GM04503 (cell line): ENCODE measurements around the gene CLCN3.
"Not testable (repeated sequence)": the region's sequence is repeated elsewhere in the genome, so short reads cannot be mapped to it uniquely, and the experiment has no call there.

ENCODE experiments used
- DNase-seq: peaks from one replicate; pipeline ENCODE4 v3.0.0-alpha.2; 2012; ENCODE audit warnings: low read depth

Gene CLCN3

DNA sequence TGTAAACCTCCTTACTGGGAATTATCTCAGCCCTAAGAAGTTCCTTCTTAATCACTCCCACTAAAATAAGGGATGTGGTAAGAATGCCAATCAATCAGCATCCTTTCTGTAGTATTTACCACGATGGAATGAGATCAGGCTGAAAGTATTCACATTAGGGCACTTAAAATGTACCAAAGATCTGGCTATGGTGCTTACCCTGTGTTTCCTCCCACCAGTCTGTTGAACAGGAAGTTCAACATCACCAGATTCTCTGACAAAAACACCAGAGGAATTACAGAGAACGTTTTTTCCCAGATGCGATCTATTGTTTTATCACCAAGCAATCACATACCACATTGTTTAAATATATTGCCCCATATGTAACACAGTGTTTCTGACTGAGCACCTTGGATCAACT, 2.1 kb upstream of the CLCN3 start:
- DNase-seq, result peak; percentile 69

DNA sequence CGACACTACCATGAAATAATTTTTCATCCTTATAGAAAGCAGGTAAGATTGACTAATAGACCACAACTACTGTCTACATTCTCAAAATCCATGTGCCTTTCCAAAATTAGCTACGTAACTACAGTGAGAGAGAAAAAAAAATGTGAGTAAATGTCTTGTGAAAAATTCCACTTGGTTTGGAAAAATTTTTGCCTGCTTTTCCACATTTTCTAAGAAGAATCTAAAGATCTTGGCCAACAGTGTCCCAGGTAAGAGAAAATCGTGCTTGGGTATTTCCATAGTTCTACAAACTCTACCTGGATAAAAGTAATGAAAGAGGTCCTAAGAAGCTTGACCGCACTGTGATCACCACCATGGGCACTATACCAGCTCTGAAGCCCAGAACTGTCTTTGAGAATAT, 1.4 kb upstream of the CLCN3 start:
- DNase-seq, result no peak

DNA sequence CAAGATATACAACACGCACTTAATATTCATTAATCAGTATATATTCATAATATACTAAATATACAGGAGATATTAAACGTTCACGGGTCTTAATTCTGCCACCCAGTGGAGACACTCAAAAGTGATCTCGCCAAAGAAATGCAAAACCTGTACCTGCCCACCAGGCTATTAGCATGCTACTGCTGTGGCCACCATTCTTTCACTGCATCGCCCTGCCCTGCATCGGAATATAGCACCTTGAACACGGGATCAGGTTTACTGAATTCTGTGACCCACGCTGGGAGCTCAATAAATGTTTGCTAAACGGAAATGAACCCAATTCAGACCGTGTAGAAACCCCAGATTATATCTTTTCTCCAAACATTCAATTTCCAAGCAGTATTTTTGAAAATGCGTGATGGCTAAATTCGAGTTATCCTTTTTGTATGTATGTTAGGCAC, 840 bp upstream of the CLCN3 start:
- DNase-seq, result no peak

DNA sequence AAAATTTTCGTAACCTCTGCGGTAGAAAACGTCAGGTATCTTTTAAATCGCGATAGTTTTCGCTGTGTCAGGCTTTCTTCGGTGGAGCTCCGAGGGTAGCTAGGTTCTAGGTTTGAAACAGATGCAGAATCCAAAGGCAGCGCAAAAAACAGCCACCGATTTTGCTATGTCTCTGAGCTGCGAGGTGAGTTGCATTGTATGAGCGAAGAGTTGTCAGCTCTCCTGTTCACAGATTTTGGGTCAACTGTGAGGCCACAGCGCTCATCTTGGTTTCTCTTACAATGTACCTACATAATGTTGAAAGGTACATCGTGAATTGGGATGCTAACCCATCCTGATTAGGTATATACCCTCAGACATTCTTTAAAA, 486 bp downstream of the CLCN3 start:
- DNase-seq, result no peak

DNA sequence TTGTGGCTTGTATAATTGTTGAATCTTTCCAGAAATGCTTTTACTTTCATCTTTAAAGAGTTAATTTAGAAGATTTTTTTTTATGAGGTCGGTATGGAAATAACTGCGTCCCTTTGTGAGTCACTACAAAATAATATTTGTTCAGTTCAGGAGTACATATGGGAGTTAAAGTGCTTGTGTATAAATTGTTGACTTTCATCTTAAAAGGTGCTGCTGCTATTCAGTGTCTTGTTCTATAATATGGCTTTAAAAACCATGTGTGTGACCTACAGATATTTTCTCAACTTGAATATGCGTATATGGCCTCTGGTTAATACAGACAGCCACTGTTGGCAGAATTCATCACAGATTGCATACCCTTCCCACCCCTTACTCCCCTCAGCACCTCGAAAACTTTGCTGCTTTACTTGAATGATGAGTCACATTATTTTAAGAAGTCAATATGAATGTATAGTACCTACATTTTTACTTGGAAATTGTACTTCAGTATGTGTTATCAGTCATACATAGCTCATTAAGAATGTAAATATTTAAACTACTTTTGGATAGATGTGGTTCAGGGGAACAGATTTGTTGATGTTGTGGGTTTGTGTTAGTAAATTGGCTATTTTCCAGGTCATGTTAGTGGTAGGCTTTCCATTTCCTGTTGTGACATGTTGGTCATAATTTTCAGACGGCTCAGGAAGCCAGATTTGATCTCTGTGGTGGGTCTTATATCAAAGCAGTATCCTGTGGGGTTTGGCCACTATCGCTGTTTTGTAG, 1.5 kb downstream of the CLCN3 start:
- no peak for DNase-seq

DNA sequence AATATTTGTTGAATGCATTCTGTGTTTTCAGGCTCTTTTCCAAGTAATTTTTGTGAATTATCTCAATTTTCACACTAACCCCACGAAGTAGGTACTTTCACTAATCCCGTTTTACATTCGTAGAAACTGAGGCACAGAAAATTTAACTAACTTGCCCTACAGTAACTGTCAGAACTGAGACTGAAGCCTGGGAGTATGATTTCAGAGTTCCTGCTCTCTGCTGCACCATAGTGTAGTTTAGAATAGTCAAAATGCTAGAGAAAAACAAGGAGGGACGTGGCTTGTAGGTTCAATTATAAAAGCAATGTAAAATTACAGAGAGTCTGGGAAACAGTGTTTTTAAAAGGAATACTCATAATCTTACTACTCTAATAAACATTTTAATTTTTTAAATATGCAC, 2.2 kb downstream of the CLCN3 start:
- DNase-seq, result no peak

DNA sequence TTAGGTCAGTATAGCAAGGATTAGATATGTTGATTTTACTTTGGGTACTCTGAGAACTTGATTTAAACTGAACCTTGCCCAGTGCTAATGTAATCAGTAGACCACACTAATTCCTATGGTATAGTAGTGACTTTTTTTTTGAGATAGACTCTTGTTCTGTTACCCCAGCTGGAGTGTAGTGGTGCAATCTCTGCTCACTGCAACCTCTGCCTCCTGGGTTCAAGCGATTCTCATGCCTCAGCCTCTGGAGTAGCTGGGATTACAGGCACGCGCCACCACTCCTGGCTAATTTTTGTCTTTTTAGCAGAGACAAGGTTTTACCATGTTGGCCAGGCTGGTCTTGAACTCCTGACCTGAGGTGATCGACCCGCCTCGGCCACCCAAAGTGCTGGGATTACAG, 3.6 kb downstream of the CLCN3 start:
- not testable (repeated sequence) for DNase-seq

DNA sequence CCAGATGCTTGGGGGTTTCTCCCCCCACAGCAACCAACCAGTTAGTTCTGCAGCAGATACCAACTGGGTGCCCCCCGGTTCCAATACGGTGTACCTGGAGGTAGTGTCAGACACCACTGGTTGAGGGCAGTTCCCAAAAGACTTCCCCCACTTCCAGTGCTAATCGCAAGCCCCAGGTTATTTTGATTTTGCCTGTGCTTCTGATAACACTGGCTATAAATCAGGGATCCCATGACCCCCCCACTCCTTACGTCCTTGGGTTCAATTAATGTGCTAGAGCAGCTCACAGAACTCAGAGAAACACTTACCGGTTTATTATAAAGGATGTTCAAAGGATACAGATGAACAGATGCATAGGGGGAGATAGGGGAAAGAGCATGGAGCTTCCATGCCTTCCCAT, 5.5 kb downstream of the CLCN3 start:
- no peak for DNase-seq

DNA sequence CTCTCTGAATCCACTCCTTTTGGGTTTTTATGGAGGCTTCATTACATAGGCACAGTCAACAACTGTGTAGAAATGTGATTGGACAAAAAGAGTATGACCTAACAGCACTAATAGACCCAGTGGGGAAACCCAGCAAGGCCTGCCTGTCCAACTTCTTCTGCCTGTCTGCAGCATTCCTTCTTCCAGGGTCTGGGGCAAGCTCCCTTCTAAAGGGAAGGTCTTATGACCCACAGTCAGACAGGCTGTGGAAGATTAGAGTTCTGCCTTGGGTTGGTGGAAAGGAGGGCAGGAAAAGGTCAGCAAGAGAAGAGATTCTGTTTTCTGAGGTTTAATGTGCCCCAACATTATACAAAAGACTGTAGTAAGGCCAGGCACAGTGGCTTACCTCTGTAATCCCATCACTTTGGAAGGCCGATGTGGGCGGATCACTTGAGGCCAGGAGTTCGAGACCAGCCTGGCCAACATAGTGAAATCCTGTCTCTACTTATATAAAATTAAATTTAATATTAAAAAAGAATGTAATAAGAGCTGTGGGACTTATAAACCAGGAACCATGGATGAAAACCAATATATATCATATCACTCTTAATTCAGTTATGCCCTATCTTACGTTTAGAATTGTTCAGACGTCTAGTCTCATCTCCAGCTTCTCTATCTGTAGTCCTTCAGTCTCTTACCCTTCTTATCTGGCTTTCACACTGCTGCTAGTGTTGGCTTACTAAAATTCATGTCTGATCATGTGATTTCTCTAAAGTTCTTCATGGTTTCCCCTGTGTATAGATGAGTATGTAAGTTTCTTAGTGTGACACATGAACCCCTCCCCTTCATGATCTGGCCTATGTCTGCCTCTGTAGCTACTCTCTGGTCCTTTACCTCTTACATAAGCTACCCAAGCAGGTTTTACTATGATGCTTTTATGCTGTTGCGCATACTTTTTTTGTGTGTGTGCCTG, 6.2 kb downstream of the CLCN3 start:
- no peak for DNase-seq

DNA sequence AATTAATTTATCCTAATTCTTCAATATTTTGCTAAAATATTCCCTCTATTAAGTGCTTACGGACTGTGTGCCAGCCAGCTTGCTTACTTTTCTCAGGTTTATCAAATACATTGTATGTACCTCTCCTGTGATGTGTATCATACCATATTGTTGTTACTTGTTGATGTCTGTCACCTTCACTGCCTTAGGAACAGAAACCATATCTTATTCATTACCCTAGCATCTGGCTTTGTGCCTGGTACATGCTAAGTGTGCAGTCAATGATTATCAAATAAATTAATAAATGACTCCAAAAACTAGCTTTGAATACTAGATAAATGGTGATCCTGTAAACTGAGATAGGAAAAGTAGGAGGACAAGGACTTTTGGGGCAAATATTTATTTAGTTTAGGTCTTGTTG, 6.9 kb downstream of the CLCN3 start:
- DNase-seq, result no peak

DNA sequence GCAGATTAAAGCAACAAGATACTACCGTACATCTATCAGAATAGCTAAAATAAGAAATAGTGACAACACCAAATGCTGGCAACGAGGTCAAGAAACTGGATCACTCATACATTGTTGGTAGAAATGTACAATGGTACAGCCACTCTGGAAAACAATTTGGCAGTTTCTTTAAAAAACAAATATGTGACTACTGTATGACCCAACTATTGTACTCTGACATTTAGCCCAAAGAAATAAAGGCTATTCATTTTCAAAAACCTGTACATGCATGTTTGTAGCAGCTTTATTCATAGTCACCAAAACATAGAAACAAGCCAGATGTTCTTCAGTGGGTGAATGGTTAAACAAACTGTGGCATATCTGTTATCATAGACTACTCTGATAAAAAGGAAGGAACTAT, 8.2 kb downstream of the CLCN3 start:
- no peak for DNase-seq

DNA sequence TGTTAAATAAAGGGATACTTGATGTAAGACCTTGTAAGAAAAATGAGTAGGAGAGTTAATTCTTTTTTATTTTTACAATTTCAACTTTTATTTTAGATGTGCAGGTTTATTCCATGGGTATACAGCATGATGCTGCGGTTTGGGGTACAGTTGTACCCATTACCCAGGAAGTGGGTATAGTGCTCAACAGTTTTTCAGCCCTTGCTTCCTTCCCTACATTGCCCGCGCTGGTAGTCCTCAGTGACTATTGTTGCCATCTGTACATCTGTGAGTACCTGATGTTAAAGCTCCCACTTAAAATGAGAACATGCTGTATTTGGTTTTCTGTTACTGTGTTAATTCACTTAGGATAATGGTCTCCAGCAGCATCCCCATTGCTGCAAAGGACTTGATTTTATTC, 9.7 kb downstream of the CLCN3 start:
- DNase-seq, result no peak

DNA sequence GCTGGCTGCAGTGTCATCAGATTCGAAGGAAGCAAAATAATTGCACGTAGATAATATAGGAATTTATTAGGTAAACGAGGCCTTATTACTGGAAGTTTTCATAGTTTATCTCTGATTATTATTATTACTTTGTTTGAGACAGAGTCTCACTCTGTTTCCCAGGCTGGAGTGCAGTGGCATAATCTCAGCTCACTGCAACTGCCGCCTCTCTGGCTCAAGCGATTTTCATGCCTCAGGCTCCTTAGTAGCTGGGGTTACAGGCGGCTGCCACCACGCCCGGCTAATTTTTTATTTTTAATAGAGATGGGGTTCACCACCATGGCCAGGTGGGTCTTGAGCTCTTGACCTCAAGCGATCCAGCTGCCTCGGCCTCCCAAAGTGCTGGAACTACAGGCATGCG, 12.5 kb downstream of the CLCN3 start:
- no peak for DNase-seq

DNA sequence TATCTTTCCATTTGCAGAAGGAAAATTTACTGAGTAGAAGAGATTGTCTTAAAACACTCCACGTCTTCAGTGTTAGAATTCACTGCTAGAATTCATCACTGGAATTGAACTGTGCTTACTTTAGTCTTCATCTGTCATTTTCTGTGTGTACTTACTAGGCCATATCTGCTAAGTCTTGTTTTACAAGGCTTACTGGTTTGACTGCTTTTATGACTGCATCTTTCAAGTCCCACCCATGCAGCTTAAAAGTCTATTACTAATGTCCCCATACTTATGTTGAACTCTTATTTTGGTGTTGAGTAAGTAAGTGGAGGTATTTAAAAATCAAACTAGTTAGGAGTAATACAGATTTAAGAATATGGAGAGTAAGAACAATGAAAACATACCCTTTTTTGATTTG, 14.6 kb downstream of the CLCN3 start:
- no peak for DNase-seq

DNA sequence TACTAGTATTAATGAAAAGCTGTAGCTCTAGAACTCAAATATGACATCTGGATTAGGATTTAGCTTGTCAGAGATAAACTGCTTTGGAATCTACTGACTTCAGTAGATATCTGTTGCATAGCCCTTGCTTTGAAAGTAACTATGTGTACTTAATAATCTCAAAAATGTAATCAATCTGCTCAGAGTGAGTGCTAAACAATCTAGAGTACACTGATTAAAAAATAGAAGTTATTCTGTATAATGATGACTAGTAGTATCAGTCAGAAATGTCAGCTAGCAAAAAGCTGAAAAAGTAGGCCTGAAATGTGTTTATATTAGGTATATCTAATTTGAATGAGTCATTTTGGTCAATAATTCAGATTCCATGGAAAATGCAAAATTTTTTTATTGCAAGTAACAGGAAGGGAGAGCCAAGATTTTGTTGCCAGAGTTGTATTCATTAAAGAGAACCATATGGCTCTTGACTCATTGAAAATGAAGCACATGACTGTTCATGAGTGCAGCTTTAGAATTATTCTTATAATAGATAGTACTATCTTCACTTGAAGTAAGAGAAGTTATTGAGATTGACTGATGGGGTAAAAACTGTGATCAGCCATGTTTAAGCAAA, 20.0 kb downstream of the CLCN3 start:
- DNase-seq, result peak; percentile 69

DNA sequence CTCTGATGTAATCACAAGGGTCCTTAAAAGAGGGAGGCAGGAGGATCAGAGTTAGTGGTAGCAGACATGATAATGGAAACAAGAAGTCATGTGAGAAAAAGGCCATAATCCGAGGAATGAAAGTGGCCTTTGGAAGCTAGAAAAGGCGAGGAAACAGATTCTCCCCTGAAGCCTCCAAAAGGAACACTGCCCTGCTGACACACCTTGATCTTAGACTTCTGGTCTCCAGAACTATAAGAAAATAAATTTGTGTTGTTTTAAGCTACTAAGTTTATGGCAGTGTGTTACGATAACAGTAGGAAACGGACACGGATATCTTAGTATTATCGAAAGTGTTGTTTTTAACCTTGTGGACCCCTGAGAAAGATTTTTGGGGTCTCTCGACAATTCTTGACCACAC, 24.4 kb downstream of the CLCN3 start:
- DNase-seq, result no peak

DNA sequence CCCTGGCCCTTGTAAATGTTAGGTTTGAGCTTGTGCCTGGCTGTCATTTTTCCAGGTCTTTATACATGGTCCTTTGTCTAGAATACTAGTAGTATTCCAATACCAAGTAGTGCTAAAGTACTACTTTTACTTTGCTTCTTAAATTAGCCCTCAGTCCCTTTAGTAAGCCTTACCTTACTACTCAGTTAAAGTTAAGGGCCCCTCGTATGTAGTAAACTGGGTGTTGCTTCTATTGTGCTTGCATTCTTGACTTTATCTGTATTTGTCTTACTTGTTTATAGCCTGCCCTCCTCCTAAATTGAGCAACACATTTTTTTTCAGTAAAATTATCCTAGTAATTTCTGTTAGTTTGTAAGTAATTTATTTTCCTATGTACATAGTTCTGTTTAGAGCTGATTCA, 25.2 kb downstream of the CLCN3 start:
- DNase-seq, result no peak

DNA sequence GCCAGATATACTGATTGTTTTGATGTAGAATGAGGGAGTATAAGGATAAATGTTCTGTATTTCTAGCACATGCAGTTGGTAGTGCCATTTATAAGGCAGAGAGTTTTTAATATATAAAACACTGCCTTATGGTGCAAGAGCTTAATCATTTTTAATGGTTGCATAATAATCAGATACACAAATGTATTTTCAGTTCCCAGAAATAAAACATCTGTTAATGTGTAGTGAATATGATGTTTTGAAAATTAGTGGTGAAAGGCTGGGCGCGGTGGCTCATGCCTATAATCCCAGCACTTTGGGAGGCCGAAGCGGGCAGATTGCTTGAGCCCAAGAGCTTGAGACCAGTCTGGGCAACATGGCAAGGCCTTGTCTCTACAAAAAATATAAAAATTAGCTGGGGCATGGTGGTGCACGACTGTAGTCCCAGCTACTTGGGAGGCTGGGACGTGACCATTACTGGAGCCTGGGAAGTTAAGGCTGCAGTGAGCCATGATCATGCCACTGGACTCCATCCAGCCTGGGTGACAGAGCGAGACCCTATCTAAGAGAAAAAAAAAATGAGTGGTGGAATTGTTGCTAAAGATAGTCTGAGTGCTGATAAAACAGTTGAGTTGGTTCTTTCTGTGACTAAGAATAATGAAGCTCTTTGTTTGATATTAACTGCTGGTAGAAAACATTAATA, 29.3 kb downstream of the CLCN3 start:
- no peak for DNase-seq

DNA sequence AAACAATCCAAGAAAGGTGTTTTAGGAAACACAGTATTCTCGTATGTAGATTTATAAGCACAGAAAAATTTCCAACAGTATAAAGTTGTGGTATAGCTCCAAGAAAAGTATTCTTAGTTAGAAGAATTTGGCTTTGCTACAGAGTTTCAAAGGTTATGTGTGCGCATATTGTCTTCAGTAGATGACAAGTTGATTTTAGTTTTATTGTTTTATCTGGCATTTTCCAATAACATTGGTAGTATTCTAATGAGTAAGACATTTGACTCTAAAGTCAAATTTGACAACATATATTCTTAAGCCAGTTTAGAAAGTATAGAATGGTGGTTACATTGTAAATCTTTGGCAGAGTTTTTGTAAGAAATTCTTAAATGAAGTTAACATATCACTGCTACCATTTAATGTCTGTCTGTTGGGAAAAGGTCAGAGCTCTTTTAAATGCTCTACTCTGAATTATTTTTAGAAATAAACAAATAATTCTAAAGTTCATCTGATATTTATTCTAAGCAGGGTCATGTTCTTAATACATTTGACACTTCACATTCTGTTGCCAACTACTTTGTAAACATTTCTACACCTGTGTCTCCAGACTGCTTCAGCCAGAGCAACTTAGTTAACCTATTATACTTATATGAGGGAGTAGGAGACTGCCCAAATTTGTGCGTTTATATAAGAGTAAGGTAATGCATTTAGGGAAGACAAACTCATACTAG, 30.0 kb downstream of the CLCN3 start:
- no peak for DNase-seq

DNA sequence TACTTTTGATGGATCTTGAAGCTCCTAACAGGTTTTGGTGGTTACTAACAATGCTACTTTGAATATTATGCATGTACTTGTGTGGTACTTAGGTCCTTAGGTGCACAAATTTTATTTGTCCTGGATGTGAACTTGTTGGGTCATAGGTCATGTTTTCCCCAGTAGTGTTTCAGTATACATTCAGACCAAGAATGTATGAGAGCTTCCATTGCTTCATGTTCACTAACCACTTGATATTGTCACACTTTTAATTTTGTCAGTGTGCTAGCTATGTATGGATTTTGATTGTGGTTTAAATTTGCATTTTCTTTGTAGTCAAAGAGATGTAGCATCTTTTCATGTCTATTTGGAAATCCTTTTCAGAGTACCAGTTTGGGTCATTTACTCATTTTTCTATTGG, 32.2 kb downstream of the CLCN3 start:
- no peak for DNase-seq

DNA sequence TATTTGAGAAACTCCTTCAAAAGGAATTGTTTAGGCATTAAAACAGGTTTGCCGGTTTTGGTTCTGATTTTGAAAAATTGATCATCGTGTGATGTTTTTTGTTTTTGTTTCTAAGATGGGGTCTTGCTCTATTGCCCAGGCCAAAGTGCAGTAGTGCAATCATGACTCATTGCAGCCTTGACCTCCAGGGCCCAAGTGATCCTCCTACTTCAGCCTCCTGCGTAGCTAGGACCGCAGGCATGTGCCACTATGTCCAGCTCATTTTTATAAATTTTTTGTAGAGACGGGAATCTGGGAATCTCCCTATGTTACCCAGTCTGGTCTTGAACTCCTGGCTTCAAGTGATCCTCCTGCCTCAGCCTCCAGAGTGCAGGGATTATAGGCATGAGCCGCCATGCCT, 35.0 kb downstream of the CLCN3 start:
- DNase-seq, result no peak
